GM21528 (cell line): ENCODE data around the gene PCSK6.
A peak's percentile ranks its signal among the peaks of the same experiment; 100 is the strongest.

Source experiments
- ATAC-seq: cut with Tn5 transposase; IDR thresholded peaks from one replicate; pipeline ENCODE4 v1.9.1; 2021; ENCODE audit warnings: mild to moderate bottlenecking, moderate library complexity; ENCODE audit not compliant: unreplicated experiment, low FRiP score

Gene PCSK6

DNA sequence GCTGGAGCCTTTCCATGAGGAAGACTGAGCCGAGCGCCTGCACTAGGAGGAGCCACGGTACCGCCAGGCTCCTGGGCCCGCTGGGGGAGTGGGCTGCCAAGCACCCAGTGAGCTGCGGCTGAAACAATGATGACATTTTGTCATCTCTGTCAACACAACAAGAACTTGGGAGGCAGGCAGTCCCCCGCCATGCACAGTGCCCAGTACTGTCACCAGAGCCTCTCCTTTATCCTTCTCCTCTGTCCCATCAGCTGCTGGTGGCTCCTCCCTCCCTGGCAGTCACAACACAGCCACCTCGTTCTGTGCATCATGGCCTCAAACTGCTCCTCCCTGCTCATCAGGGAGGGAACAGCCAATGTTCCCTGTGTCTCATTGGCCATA lies 34.0 kb upstream of the PCSK6 start:
- ATAC-seq: no peak

DNA sequence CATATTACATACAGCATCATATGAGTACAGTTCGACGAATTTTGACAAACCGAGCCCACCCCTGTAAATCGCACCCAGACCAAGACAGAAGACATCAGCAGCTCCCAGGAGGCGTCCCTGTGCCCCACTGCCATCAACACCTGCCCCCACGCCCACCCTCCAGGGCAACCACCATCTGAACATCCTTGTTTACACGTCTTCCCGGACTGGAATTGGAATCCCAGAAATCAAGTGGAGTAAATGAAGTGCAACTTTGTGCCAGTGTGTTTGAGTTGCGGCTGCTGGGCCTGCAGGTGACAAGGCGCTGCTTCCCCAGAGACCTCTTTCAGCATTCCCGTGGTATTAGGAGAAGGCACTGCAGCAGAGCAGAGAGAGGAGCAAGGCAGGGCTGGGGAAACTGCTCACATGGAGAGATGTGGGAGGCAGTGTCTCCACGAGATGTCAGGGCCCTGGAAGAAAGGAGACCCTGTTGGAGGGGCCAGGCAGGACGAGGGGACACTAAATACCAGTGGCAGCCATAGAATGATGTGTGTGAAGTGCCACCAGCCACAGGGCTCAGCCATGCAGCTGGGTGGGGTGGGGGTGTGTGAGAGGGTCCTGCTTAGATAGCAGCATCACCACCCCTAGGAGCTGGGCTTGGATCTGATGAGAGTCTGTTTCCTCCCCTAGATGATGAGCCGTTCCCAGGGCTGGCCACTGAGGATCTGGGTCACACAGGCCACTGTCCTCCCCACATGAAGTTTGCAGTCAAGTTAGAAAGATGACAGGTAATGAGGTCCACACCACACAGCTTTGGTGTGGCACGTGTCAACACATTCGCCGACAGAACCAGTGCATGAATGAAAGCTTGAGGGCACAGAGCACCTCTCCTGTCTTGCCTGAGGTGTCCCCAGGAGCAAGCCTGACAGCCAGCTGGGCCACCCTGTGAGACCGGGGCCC lies 33.4 kb upstream of the PCSK6 start:
- no peak for ATAC-seq

DNA sequence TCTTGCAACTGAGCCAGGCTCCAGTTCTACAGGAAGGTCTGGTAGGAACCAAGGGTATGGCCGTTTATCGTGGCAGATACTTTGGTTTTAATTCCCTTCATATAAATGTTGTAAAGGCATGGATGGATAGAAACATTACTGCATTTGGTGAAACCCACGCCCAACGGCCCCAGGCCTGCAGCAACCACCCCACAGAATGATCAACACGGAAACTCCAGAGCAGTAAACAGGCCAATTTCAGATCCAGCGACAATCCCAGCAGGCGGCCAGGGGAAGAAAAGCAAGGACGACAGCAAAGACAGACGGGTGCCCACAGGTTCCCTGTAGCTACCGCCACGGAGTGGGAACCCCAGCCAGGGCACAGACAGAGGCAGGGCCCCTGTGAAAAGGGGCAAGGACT lies 32.6 kb upstream of the PCSK6 start:
- ATAC-seq: no peak

DNA sequence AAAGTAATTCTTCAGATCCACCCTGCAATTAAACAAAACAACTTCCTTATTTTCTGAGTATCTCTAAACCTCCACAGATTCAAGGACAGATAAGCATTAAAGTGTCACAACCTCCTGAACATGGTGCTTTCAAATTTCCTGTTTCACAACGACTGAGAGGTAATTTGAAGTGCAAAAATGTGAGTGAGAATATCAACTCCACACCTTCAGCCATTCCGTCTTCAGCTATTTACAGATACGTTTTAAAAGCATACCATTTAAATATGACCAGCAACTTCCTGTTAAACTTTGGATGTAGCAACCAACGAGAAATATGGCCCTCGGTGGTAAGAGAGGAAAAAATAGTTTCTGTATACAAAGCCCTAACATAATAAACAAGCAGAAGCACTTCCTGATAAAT lies 32.1 kb upstream of the PCSK6 start:
- ATAC-seq: no peak

DNA sequence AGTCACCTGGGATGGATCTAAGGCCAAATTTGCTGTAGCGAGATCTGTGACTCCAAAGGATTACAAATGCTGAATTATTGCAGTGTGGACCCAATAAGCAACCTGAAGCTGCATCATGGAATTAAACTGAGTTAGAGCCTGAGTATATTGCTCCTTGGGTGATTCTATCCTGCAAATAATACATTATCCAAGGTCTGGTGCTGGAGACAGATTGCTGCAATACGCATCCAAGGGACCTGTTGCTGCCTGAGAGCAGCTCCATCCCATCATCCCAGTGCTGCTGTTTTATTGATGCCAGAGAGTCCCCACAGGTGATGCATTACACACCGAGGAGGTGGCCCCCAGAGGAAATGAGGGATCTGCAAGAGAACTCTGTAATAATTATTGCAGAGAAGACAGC lies 31.6 kb upstream of the PCSK6 start:
- ATAC-seq: no peak

DNA sequence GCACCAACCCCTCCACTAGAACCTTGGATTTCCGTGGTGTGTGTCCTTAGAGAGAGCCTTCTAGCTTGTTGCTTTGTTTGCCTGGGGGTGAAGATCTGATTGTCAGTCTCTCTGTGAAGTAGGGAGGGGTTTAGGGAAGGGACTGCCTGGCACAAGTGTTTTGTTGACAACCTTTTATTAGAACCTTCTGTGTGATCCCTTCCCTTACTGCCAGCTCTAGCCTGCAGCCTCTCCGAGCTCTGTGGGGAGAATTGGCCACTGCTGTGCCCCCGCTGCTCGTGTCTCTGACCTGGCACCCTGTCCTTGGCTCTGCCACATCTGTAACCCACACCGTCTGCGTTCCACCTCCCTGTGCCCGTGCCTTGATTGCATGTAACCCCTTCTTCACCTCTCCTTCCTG lies 30.9 kb upstream of the PCSK6 start:
- ATAC-seq: no peak

DNA sequence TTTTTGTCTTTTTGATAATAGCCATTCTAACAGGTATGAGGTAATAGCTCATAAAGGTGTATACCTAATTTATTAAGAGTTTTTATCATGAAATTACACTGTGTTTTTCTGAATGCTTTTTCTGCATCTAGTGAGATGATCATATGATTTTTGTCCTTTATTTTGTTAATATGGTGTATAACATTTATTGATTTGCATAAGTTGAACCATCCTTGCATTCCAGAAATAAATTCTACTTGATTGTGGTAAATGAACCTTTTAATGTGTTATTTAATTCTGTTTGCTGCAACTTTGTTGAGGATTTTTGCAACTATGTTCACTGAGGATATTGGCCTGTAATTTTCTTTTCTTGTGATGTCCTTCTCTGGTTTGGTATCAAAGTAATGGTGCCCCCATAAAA lies 28.0 kb upstream of the PCSK6 start:
- no peak for ATAC-seq

DNA sequence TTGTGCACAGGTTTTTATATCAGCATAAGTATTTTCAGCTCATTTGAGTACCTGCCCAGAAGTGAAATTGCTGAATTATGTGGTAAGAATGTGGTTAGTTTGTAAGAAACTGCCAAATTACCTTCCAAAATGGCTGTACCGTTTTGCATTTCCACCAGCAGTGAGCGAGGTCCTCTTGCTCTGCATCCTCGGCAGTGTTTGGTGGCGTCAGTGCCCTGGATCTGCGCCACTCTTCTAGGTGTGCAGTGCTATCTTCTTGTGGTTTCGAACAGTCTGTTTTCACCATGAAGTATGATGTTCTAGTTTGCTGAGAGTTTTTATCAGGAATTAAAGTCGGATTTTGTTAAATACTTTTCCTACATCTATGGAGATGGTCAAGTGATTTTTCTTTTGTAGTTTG lies 24.8 kb upstream of the PCSK6 start:
- no peak for ATAC-seq

DNA sequence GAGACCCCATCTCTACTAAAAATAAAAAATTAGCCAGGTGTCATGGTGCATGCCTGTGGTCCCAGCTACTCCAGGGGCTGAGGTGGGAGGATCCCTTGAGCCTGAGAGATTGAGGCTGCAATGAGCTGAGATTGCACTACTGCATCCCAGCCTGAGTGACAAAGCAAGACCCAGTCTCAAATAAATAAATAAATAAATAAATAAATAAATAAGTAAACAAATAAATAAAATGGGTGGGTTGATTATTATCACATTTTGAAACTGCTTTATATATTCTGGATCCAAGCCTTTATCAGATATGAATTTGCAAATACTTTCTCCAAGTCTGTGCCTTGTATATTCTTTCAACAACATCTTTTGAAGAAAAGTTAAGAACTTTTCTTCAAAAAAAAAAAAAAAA lies 22.2 kb upstream of the PCSK6 start:
- no peak for ATAC-seq

DNA sequence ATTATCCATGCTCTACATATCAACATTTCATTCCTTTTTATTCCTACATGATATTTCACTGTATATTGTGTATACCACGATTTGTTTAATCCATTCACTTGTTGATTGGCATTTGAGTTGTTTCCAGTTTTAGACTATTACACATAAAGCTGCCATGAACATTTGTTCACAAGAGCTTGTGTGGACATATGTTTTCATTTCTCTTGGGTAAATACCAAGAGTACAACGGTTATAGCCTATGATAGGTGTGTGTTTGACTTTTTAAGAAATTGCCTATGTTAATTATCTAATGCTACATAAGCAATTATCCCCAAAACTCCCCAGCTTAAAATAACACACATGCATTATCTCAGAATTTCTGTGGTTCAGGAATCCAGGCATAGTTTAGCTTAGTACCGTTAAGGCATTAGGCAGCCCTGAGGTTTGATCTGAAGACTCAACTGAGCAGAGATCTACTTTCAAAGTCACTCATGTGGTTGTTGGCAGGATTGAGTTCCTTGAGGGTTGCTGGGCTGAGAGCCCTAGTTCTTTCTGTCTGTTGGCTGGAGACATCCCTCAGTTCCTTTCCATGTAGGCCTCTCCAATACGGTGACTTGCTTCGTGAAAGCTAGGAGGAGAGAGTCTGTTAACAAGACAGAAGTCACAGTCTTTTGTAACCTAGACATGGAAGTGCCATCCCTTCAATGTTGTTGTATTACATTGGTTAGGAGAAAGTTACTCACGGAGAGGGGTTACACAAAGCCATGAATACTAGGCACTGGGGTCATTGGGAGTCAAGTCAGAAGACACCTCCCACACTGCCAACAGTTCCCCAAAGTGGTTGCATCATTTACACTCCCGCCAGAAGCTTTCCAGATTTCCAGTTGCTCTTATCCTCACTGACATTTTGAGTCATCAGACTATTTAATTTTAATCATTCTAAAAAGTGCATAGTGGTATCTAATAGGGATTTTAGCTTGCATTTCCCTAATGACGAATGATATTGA lies 21.0 kb upstream of the PCSK6 start:
- ATAC-seq: no peak

DNA sequence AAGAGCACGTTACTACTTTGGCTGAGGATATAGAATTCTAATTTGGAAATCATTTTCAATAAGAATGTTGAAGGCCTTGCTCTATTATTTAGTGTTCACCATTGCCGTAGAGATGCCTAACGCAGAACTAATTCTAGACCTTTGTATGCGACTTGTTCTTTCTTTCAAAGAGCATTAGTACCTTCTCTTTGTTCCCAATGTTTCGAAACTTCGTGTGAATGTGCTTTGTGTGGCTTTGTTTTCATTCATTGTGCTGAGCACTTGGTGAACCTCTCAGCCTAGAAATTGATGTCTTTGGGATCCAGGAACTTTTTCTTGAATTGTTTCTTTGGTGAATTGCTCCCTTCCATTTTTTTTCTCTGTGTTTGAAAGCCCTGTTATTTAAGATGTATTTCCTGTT lies 19.8 kb upstream of the PCSK6 start:
- no peak for ATAC-seq

DNA sequence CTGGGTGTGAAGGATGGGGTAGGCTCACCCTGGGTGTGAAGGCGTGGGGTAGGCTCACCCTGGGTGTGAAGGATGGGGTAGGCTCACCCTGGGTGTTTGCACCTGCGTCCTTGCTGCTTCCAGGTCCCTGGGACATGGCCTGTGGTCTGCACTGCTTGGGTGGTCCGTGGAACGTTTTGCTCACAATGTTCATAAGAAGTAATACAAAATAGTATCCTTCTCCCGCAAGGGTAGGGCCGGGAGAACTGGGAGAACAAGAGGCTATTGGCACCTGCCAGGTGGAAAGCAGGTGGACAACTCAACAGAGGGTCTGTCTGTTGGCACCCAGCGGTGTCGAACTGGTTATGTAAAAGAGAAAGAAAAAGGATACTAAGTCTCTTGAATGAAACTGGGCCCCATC lies 17.0 kb upstream of the PCSK6 start:
- ATAC-seq: no peak

DNA sequence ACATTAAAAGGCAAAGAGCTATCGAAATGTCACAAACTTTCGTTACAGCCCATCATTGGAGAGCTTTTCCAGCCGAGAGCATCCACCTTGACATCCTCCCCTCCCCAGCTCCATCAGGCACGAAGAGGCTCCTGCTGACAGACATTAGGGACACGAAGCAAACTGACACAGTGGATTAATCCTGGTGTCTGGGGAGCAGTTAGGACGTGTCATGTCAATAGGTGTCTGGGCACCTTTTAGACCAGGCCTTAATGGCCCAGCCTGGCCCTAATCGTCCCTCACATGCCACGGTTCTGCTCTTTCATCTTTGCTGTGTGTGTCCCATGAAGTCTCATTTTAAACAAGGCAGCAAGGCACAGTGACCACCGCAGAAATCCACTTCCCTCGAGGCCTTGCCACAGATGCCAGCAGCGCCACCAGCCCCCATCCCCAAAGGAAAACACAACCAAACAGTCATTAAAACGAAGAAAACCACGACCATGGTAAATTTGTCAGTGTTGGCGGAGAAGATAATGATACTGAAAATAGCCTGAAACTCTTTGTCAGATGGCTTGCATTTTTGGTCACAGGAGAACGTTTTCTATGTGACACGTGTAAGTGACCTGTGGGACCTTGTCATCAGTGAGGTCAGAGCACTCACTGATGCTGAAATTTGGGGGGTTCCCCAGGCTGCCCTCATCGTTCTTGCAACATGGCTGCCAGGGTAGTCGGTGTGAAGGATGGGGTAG lies 16.3 kb upstream of the PCSK6 start:
- no peak for ATAC-seq

DNA sequence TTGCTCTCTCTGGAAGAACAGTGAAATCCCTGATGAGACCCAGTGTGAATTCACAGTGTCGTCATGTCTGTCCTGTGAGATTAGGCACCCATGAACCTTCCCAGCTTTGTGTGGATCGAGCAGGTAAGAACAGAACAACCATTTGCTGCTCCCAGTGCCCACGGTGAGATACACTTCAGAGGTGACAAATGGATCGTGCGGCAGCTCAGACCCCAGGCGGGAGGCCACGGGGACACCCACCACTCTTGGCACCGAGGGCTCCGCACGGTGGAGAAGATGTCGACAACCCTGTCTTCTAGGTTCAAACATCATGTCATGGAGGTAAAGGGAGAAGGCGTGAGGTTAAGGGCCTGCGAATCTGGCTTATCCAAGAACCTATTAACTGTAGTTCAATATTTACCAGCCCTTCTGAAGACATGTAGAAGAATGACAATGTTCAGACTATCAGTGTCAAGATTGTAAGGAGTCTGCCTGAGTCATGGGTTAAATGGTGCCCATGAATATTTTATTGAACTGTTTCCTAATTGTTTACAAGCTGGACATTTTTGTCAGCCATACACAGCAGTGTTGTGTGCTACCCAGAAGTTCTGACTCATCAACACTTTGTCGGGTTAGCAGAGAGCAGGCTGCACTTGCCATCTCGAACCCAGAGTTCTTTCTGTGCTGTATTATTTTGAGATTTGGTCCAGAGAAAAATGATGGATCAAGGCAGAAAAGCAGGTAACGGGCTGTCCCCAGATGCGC lies 15.5 kb upstream of the PCSK6 start:
- no peak for ATAC-seq

DNA sequence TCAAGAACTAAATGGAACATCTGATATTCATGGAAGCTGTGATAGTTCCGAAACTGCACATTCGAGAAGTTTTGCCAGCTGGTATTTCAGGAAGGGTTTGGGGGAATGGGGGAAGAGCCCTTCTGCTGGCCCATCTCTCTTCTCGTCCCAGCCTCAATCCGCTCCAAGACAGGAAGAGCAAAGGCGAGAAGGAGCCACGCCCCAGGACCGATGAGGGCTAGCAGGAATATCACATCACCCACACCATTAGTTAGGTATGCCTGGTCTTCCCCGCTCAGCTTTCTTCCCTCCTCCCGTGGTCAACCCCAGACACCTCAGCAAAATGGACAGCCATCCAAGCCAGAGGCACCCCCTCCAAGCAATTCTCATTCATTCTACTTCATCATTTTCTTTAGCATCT lies 14.9 kb upstream of the PCSK6 start:
- no peak for ATAC-seq

DNA sequence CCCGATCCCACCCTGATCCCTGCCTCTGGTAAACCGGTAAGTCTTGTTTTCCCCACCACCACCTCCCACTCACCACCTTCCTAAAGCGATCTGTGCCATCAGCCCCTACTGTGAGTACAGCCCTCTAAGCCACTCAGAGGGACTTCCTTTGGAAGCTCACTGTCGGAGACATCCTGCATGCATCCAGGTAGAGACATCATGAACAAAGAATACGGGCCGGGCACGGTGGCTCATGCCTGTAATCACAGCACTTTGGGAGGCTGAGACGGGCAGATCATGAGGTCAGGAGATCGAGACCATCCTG lies 13.7 kb upstream of the PCSK6 start:
- ATAC-seq: no peak

DNA sequence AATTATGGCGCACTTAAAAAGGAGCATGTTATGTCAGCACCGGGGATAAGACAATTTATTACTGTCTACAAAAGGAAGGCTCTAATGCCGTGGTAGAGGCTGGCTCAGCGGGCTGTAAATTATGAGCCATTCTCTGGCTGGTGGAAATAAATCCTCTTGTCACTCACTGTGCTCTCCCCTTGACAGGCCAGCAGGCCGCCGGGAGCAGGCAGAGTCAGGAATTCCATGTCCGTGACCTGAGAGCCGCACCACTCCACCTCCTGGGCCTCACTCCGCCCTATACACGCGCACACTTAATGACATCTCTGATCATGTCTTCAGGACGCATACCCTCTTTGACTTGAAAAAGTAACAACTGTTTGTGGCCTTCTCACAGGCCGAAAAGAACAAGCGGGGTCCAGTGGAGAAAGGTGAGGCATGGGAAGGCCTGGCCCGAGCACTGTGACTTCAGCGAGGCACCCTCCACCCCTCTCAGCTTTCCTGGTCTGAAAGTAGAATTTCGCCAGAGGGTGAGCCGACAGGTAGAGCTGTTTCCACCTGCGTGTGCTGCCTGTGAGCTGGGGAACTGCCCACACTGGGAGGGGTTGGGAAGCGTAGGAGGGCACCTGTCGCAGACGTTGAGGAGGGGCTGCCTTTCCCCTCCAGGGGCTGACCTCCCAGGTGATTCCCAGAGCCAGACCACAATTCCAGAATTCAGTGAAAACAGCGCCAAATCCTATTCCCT lies 13.2 kb upstream of the PCSK6 start:
- ATAC-seq: no peak

DNA sequence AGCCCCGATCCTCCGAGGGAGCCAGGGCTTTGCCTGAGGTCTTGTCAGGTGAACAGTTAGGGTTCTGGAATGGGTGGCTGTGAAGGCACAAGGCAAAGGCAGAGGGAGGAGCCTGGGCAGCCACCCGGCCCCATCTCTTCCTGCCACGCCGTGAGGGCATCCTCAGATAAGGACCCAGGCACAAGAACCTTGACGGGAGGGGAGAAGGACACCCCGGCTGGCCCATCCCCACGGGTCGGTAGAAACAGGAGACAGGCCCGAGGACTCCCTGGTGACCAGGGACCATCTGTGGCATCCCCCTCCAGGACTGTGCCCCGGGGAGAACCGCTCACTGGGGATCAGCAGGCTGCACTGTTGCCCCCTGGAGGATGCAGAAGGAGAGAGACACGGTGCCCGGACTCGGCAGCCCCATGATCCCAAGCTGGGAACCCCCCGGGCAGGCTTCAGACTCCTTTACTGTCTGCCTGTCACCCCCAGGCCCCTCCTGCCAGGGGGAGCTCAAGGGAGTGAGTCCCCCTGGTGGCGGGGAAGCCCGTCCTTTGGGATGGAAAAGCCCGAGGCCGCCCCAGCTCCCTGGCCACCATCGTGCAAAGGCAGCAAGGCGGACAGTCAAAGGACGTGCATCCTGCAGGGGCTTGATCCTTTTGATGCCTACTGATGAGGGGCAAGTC lies 12.3 kb upstream of the PCSK6 start:
- peak; percentile 66 for ATAC-seq

DNA sequence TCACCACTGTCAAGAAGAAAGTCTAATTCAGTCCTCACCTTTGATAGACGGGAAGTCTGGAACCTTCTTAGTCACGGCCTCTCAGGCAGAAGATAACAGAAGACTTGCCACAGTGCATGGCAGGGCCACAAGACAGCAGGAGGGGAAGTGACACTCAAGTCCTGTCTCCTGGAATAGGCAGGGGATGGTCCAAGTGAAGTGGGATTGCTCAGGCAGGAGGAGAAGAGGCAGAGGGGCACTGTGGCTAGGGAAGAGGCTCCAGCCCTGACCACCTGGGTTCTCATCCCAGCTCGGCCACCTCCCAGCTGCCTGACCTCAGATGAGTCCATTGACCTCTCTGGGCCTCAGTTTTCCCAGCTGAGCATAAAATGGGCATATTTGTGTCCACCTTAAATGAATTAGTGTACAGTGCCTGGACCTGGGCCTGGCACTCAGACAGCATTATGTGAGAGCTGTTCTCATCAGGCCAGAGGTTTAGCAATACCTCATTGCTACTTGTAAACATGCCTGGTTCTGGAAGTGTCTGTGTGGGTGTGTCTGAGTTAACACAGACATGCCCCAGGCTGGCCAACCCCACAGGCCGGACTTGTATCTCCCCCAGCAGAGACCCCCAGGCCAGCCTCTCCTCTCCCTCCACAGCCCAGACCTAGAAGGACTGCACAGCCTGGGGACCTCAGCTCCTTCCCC lies 11.5 kb upstream of the PCSK6 start:
- no peak for ATAC-seq
